Mucosa of stomach (tissue), 1 donor: ENCODE data around the gene PHKB.

Source experiments
- H3K27me3 ChIP-seq: one replicate; pipeline ENCODE4 v1.7.0; 2013; ENCODE audit warnings: mild to moderate bottlenecking, low read length; ENCODE audit not compliant: control insufficient read depth, insufficient read depth
- H3K36me3 ChIP-seq: one replicate; pipeline ENCODE4 v1.7.0; 2013; ENCODE audit warnings: low read length; ENCODE audit not compliant: control insufficient read depth, insufficient read depth
- H3K4me1 ChIP-seq: one replicate; pipeline ENCODE4 v1.7.0; 2013; ENCODE audit warnings: mild to moderate bottlenecking, low read length; ENCODE audit not compliant: control insufficient read depth, insufficient read depth
- H3K4me3 ChIP-seq: one replicate; pipeline ENCODE4 v1.7.0; 2013; ENCODE audit warnings: low read length
- H3K9ac ChIP-seq: one replicate; pipeline ENCODE4 v1.7.0; 2013; ENCODE audit warnings: mild to moderate bottlenecking, low read length, moderate library complexity
- H3K9me3 ChIP-seq: one replicate; pipeline ENCODE4 v1.7.0; 2013; ENCODE audit warnings: mild to moderate bottlenecking, low read length, moderate library complexity; ENCODE audit not compliant: control insufficient read depth
- donor health status: Pancreatic carcinoma.

PHKB gene

GRCh38 chr16:47493381-47494337 is 32.5 kb downstream of the PHKB start:
- H3K9me3 ChIP-seq = no peaks in the 10 kb centered on the region
- H3K36me3 ChIP-seq = no peaks in the 10 kb centered on the region
- H3K27me3 ChIP-seq = no peaks in the 10 kb centered on the region
- no peaks in the 10 kb centered on the region for H3K4me1 ChIP-seq
- H3K4me3 ChIP-seq = no peak overlapping the region
- H3K9ac ChIP-seq = no peak overlapping the region

- Histone ChIP-seq H3K9me3 (no peaks in the 10 kb centered on the region), H3K36me3 (peaks cover 5% of the 10 kb centered on the region), H3K4me1 (no peaks in the 10 kb centered on the region), H3K27me3 (no peaks in the 10 kb centered on the region), H3K4me3 (no peak overlapping the region), H3K9ac (no peak overlapping the region)
Observed at GRCh38 chr16:47499080-47499699, 38.1 kb downstream of the PHKB start.

GRCh38 chr16:47499700-47500264 is 38.7 kb downstream of the PHKB start:
- H3K36me3 ChIP-seq = peaks cover 5% of the 10 kb centered on the region
- no peaks in the 10 kb centered on the region for H3K27me3 ChIP-seq
- no peaks in the 10 kb centered on the region for H3K4me1 ChIP-seq
- no peak overlapping the region for H3K4me3 ChIP-seq
- H3K9me3 ChIP-seq = no peaks in the 10 kb centered on the region
- no peak overlapping the region for H3K9ac ChIP-seq

GRCh38 chr16:47503936-47504335 is 42.8 kb downstream of the PHKB start:
- Histone ChIP-seq H3K9ac (no peak overlapping the region), H3K9me3 (no peaks in the 10 kb centered on the region), H3K4me3 (no peak overlapping the region), H3K36me3 (peaks cover 5% of the 10 kb centered on the region), H3K4me1 (no peaks in the 10 kb centered on the region), H3K27me3 (no peaks in the 10 kb centered on the region)

GRCh38 chr16:47504599-47504998 is 43.5 kb downstream of the PHKB start:
- no peaks in the 10 kb centered on the region for H3K27me3 ChIP-seq
- H3K9ac ChIP-seq = no peak overlapping the region
- H3K4me1 ChIP-seq = no peaks in the 10 kb centered on the region
- no peaks in the 10 kb centered on the region for H3K9me3 ChIP-seq
- H3K36me3 ChIP-seq = peaks cover 5% of the 10 kb centered on the region
- no peak overlapping the region for H3K4me3 ChIP-seq

- H3K4me3 ChIP-seq = no peak overlapping the region
- no peaks in the 10 kb centered on the region for H3K4me1 ChIP-seq
- no peaks in the 10 kb centered on the region for H3K27me3 ChIP-seq
- H3K9ac ChIP-seq = no peak overlapping the region
- no peaks in the 10 kb centered on the region for H3K36me3 ChIP-seq
- H3K9me3 ChIP-seq = no peaks in the 10 kb centered on the region
Observed at GRCh38 chr16:47506800-47507199, 45.7 kb downstream of the PHKB start.

- Histone ChIP-seq H3K4me3 (no peak overlapping the region), H3K9me3 (no peaks in the 10 kb centered on the region), H3K27me3 (no peaks in the 10 kb centered on the region), H3K4me1 (no peaks in the 10 kb centered on the region), H3K36me3 (no peaks in the 10 kb centered on the region), H3K9ac (no peak overlapping the region)
Observed at GRCh38 chr16:47507701-47508100, 46.6 kb downstream of the PHKB start.

GRCh38 chr16:47511882-47512281 is 50.8 kb downstream of the PHKB start:
- Histone ChIP-seq H3K9me3 (no peaks in the 10 kb centered on the region), H3K4me3 (no peak overlapping the region), H3K9ac (no peak overlapping the region), H3K4me1 (no peaks in the 10 kb centered on the region), H3K27me3 (no peaks in the 10 kb centered on the region), H3K36me3 (no peaks in the 10 kb centered on the region)

- H3K4me1 ChIP-seq = no peaks in the 10 kb centered on the region
- H3K9ac ChIP-seq = no peak overlapping the region
- no peaks in the 10 kb centered on the region for H3K36me3 ChIP-seq
- no peaks in the 10 kb centered on the region for H3K9me3 ChIP-seq
- no peaks in the 10 kb centered on the region for H3K27me3 ChIP-seq
- no peak overlapping the region for H3K4me3 ChIP-seq
Observed at GRCh38 chr16:47519037-47519436, 57.9 kb downstream of the PHKB start.

GRCh38 chr16:47519546-47519945 is 58.4 kb downstream of the PHKB start:
- no peaks in the 10 kb centered on the region for H3K27me3 ChIP-seq
- H3K4me1 ChIP-seq = no peaks in the 10 kb centered on the region
- H3K4me3 ChIP-seq = no peak overlapping the region
- no peak overlapping the region for H3K9ac ChIP-seq
- no peaks in the 10 kb centered on the region for H3K36me3 ChIP-seq
- H3K9me3 ChIP-seq = no peaks in the 10 kb centered on the region

- Histone ChIP-seq H3K27me3 (no peaks in the 10 kb centered on the region), H3K9ac (no peak overlapping the region), H3K9me3 (no peaks in the 10 kb centered on the region), H3K36me3 (no peaks in the 10 kb centered on the region), H3K4me3 (no peak overlapping the region), H3K4me1 (no peaks in the 10 kb centered on the region)
Observed at GRCh38 chr16:47519996-47520679, 59.0 kb downstream of the PHKB start.
